Heart left ventricle (tissue), 16 donors: ENCODE results near the gene TTLL13. TPM values are rescaled to one million over a fixed set of nuclear protein-coding genes. Genes with fewer than 3 reads are reported as not detected.
A peak's percentile ranks its signal among the peaks of the same experiment; 100 is the strongest.

Experiments used
- ATAC-seq, 4 donors: fragments of 200-7000 bp; cut with Tn5 transposase; one replicate each; pipeline ENCODE4 v1.9.1; 2020 to 2022; ENCODE audit warnings: moderate library complexity in 4 of 4, mild to moderate bottlenecking in 3 of 4, moderate number of reproducible peaks in 1 of 4
- DNase-seq, 5 donors: peaks; one replicate each; pipeline ENCODE4 v3.0.0-alpha.2; 2020
- H3K27ac ChIP-seq, 12 donors: fragments of 200-600 bp; sonication (generic) in 4 of 12; one replicate each; pipeline versions ENCODE4 v1.5.0 to v1.8.0; 2016 to 2022; ENCODE audit warnings: mild to moderate bottlenecking in 2 of 12
- H3K27me3 ChIP-seq, 9 donors: fragments of 200-600 bp; sonication (generic) in 2 of 9; one replicate each; pipeline versions ENCODE4 v1.5.1 to v1.8.0; 2016 to 2022; ENCODE audit warnings: mild to moderate bottlenecking in 3 of 9
- H3K36me3 ChIP-seq, 9 donors: fragments of 200-600 bp; sonication (generic) in 2 of 9; one replicate each; pipeline versions ENCODE4 v1.5.0 to v1.8.0; 2018 to 2022; ENCODE audit warnings: mild to moderate bottlenecking in 2 of 9
- H3K4me1 ChIP-seq, 12 donors: fragments of 200-600 bp; sonication (generic) in 4 of 12; one replicate each; pipeline versions ENCODE4 v1.5.0 to v1.8.0; 2016 to 2022; ENCODE audit warnings: mild to moderate bottlenecking in 3 of 12
- H3K4me3 ChIP-seq, 12 donors: fragments of 200-600 bp; sonication (generic) in 4 of 12; one replicate each; pipeline versions ENCODE4 v1.5.0 to v1.8.0; 2017 to 2022; ENCODE audit warnings: mild to moderate bottlenecking in 9 of 12, moderate library complexity in 4 of 12
- H3K9me3 ChIP-seq, 12 donors: fragments of 200-600 bp; sonication (generic) in 4 of 12; one replicate each; pipeline versions ENCODE4 v1.5.0 to v1.8.0; 2016 to 2022; ENCODE audit warnings: mild to moderate bottlenecking in 1 of 12
- POLR2A ChIP-seq, 2 donors: fragments of 450-650 bp; IDR thresholded peaks; one replicate each; pipeline ENCODE4 v1.6.1; 2017; ENCODE audit warnings: antibody characterized with exemption in 2 of 2, mild to moderate bottlenecking in 2 of 2, moderate library complexity in 2 of 2
- WGBS, 4 donors: extraction: QIAGEN DNeasy Blood & Tissue Kit in 2 of 4; methylation state at CpG; one replicate each; pipeline versions ENCODE4 v1.1.5 to v1.1.7; 2013 to 2018; 5-methylcytosine and 5-hydroxymethylcytosine counted together
- intact Hi-C, 10 donors: fragments of 100-400 bp; cut with DNase I; formaldehyde crosslinking; loops; one replicate each; pipeline versions ENCODE4 v1.11.1 to v1.14.2; 2022
- polyA plus RNA-seq, 2 donors: library from polyadenylated mRNA; stranded (reverse); fragments of 200-250 nt; gene quantifications; one replicate each; pipeline ENCODE4 v1.2.3, GENCODE V29; 2013
- total RNA-seq, 9 donors: library from RNA; depleted of rRNA in 2 of 9; stranded (reverse); fragments of >200 nt in 2 of 9; fragmentation: NEBNext Ultra II Directional in 3 of 9; extraction: Animal tissue kit (Norgen Biotek cat#: 25700) in 3 of 9; gene quantifications; one replicate each; pipeline versions ENCODE4 v1.1.0 to v1.2.4, GENCODE V29; 2016 to 2023
- TF ChIP-seq, protein P1 (sequence below), 12 donors: fragments of 200-600 bp; sonication (generic) in 4 of 12; IDR thresholded peaks; one replicate each; pipeline versions ENCODE4 v1.5.0 to v1.8.0; 2018 to 2022; ENCODE audit warnings: antibody characterized with exemption in 12 of 12, mild to moderate bottlenecking in 5 of 12
- donor health status: ischemic (EF 13 %, LVEDD 7.1; RV severe dilation, severe dysfunction).
- donor health status: healthy with polysubstance abuse.
- donor health status: DM: no; HTN: yes; CAD: no.
- donor health status: DM: no; HTN: no; CAD: no.
- donor health status: ischemic (EF 25% LVEDD 6.9; RV normal size, moderate dysfunction).
- donor health status: ischemic (EF 25% LVEDD 5.7; RV mildly dilated, moderate dysfunction).
- donor health status: healthy.
- donor health status: DM: yes; HTN: yes; CAD: no.
- donor health status: ischemic (EF 35%, LVEDD 5.7; RV mildly dilated, moderate dysfunction).
- donor health status: nonischemic (EF 11% LVEDD 7.7; RV severe dilation, severe dysfunction).
- donor health status: DM: yes; HTN: yes; CAD: no.
- donor health status: PGD.
- donor health status: ischemic (EF 29% LVEDD 5.4; RV normal size, mild dysfunction).
- donor health status: nonischemic (EF 23%, LVEDD 6.1; RV moderate dilation, normal function).

The TTLL13 gene
- total and polyA plus RNA-seq, 11 donors: 0.07 to 0.35 (median 0.14) TPM; not detected in 5

DNA sequence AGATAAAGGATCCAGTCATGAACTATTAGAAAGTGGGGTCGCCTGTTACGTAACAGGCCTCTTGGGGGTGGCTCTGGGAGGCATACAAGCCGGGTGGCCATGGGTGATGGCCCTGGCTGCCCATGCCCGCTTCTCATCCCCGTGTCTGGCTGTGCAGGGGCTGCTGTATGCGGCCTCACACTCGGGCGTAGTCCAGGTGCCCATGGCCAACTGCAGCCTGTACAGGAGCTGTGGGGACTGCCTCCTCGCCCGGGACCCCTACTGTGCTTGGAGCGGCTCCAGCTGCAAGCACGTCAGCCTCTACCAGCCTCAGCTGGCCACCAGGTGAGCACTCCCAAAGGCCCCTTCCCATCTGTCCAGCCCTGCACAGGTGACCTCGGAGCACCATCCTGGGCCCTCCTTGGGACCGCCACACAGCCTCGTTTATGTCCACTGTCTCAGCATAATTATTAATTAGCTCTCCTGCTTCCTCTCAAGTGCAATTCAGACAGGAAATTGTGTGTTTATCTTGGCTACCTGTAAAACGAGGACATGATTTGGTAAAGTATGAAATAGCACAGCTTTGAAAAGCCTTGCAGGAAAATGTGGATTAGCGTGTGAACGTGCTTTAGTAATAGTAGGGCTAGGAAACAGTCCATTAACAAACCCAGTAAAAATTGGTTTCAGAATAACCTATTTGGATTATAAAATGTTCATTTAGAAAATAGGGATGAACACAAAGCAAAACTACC, 23.7 kb upstream of the TTLL13 start:
- Histone ChIP-seq H3K9me3 (no peaks in the 10 kb centered on the region), H3K27ac (no peak overlapping the region), H3K27me3 (no peaks in the 10 kb centered on the region), H3K4me3 (no peak overlapping the region), H3K36me3 (peaks cover 0 to 84% (median 72%) of the 10 kb centered on the region in 9 donors), H3K4me1 (peaks cover 0 to 31% (median 13%) of the 10 kb centered on the region in 12 donors)
- TF ChIP-seq POLR2A (IDR thresholded peaks at IDR 0.05): no peak
- TF ChIP-seq, protein P1, sequence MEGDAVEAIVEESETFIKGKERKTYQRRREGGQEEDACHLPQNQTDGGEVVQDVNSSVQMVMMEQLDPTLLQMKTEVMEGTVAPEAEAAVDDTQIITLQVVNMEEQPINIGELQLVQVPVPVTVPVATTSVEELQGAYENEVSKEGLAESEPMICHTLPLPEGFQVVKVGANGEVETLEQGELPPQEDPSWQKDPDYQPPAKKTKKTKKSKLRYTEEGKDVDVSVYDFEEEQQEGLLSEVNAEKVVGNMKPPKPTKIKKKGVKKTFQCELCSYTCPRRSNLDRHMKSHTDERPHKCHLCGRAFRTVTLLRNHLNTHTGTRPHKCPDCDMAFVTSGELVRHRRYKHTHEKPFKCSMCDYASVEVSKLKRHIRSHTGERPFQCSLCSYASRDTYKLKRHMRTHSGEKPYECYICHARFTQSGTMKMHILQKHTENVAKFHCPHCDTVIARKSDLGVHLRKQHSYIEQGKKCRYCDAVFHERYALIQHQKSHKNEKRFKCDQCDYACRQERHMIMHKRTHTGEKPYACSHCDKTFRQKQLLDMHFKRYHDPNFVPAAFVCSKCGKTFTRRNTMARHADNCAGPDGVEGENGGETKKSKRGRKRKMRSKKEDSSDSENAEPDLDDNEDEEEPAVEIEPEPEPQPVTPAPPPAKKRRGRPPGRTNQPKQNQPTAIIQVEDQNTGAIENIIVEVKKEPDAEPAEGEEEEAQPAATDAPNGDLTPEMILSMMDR (IDR thresholded peaks at IDR 0.05): no peak
- intact Hi-C loops: no loop called here
- WGBS, 4 donors: 67 to 83% (median 76%) methylated on average over 7 to 18 of the region's 18 CpGs
- ATAC-seq: no peak
- no peak for DNase-seq

DNA sequence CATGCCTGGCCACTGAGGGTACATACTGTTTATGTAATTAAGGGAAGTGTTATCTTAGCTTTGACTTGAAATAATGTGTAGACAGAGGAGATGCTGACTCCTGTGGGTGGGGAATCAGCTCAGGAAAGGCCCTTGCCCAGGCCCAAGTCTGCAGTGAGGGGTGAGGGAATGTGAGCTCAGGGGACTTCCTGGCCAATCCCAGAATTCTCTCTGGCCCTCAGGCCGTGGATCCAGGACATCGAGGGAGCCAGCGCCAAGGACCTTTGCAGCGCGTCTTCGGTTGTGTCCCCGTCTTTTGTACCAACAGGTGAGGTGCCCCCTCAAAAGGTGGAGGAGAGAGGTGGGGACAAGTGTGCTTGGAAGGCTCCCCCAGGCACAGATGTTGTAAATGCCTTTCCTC, 22.0 kb upstream of the TTLL13 start:
- H3K27ac ChIP-seq: no peak overlapping the region

DNA sequence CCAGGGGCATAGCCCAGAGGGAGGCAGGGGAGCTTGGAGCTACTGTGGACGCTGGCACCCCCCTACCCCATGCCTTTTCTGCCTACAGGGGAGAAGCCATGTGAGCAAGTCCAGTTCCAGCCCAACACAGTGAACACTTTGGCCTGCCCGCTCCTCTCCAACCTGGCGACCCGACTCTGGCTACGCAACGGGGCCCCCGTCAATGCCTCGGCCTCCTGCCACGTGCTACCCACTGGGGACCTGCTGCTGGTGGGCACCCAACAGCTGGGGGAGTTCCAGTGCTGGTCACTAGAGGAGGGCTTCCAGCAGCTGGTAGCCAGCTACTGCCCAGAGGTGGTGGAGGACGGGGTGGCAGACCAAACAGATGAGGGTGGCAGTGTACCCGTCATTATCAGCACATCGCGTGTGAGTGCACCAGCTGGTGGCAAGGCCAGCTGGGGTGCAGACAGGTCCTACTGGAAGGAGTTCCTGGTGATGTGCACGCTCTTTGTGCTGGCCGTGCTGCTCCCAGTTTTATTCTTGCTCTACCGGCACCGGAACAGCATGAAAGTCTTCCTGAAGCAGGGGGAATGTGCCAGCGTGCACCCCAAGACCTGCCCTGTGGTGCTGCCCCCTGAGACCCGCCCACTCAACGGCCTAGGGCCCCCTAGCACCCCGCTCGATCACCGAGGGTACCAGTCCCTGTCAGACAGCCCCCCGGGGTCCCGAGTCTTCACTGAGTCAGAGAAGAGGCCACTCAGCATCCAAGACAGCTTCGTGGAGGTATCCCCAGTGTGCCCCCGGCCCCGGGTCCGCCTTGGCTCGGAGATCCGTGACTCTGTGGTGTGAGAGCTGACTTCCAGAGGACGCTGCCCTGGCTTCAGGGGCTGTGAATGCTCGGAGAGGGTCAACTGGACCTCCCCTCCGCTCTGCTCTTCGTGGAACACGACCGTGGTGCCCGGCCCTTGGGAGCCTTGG, 21.3 kb upstream of the TTLL13 start:
- Histone ChIP-seq H3K4me1 (peaks cover 0 to 45% (median 23%) of the 10 kb centered on the region in 12 donors), H3K4me3 (no peak overlapping the region), H3K36me3 (peaks cover 0 to 90% (median 79%) of the 10 kb centered on the region in 9 donors), H3K27ac (peak overlapping the region in 2 of 12 donors; percentile 28 to 70), H3K9me3 (no peaks in the 10 kb centered on the region), H3K27me3 (no peaks in the 10 kb centered on the region)
- no peak for TF ChIP-seq POLR2A (IDR thresholded peaks at IDR 0.05)
- TF ChIP-seq, protein P1 (IDR thresholded peaks at IDR 0.05): no peak
- ATAC-seq (no peak), DNase-seq (no peak)
- 91 to 96% (median 92%) methylated on average over 30 to 38 of the region's 38 CpGs for WGBS, 4 donors
- intact Hi-C loops: no loop called here

More for the DNA sequence above, 22.0 kb upstream of the TTLL13 start:
- Histone ChIP-seq H3K27me3 (no peaks in the 10 kb centered on the region), H3K4me1 (peaks cover 0 to 38% (median 17%) of the 10 kb centered on the region in 12 donors), H3K4me3 (no peak overlapping the region), H3K36me3 (peaks cover 0 to 94% (median 82%) of the 10 kb centered on the region in 9 donors), H3K9me3 (no peaks in the 10 kb centered on the region)
- ATAC-seq (no peak), DNase-seq (no peak)
- 86 to 91% (median 90%) methylated on average over 7 of the region's 7 CpGs for WGBS, 4 donors
- TF ChIP-seq POLR2A (IDR thresholded peaks at IDR 0.05): no peak
- TF ChIP-seq, protein P1 (IDR thresholded peaks at IDR 0.05): no peak
- intact Hi-C loops: no loop called here

DNA sequence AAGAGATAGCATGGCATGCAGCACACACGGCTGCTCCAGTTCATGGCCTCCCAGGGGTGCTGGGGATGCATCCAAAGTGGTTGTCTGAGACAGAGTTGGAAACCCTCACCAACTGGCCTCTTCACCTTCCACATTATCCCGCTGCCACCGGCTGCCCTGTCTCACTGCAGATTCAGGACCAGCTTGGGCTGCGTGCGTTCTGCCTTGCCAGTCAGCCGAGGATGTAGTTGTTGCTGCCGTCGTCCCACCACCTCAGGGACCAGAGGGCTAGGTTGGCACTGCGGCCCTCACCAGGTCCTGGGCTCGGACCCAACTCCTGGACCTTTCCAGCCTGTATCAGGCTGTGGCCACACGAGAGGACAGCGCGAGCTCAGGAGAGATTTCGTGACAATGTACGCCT, 20.4 kb upstream of the TTLL13 start:
- Histone ChIP-seq H3K27ac (peak overlapping the region in 1 of 12 donors; percentile 70), H3K9me3 (no peaks in the 10 kb centered on the region), H3K36me3 (peaks cover 0 to 81% (median 70%) of the 10 kb centered on the region in 9 donors), H3K27me3 (no peaks in the 10 kb centered on the region), H3K4me3 (no peak overlapping the region), H3K4me1 (peaks cover 0 to 46% (median 24%) of the 10 kb centered on the region in 12 donors)
- ATAC-seq (no peak), DNase-seq (no peak)
- WGBS, 4 donors: 70 to 91% (median 82%) methylated on average over 12 to 15 of the region's 15 CpGs
- no peak for TF ChIP-seq POLR2A (IDR thresholded peaks at IDR 0.05)
- TF ChIP-seq, protein P1 (IDR thresholded peaks at IDR 0.05): no peak
- intact Hi-C loops: no loop called here
